ENCODE measurements around the gene LDHAL6B.

The LDHAL6B gene

GRCh38 chr15:59222906-59223550 is 16.4 kb downstream of the LDHAL6B start:
- DNase-seq (ENCODE audit: low spot score): no peak

GRCh38 chr15:59223736-59224135 is 17.1 kb downstream of the LDHAL6B start:
- ChIA-PET POLR2A (ENCODE audit: low non-redundant PET) (no interaction called here), CTCF (no interaction called here)
- TF ChIP-seq CTCF (conservative IDR thresholded peaks at IDR 0.05; ENCODE audit: low read depth): no peak
- DNase-seq (ENCODE audit: low spot score): no peak
- H3K27ac ChIP-seq: no peak overlapping the region

More at GRCh38 chr15:59222906-59223550, 16.4 kb downstream of the LDHAL6B start:
- ChIA-PET CTCF (no interaction called here), POLR2A (ENCODE audit: low non-redundant PET) (no interaction called here)
- TF ChIP-seq CTCF (conservative IDR thresholded peaks at IDR 0.05; ENCODE audit: low read depth): no peak
- H3K27ac ChIP-seq: no peak overlapping the region

- CTCF ChIA-PET: no interaction called here
- no peak for DNase-seq (ENCODE audit: low spot score)
- TF ChIP-seq CTCF (conservative IDR thresholded peaks at IDR 0.05; ENCODE audit: low read depth): no peak
- no peak overlapping the region for H3K27ac ChIP-seq
- POLR2A ChIA-PET (ENCODE audit: low non-redundant PET): no interaction called here
Measured at GRCh38 chr15:59224474-59224873, 17.8 kb downstream of the LDHAL6B start.

GRCh38 chr15:59227021-59227420 is 20.4 kb downstream of the LDHAL6B start:
- ChIA-PET CTCF (no interaction called here), POLR2A (ENCODE audit: low non-redundant PET) (no interaction called here)
- H3K27ac ChIP-seq: no peak overlapping the region
- no peak for TF ChIP-seq CTCF (conservative IDR thresholded peaks at IDR 0.05; ENCODE audit: low read depth)
- no peak for DNase-seq (ENCODE audit: low spot score)

GRCh38 chr15:59229015-59229414 is 22.4 kb downstream of the LDHAL6B start:
- no peak for DNase-seq (ENCODE audit: low spot score)
- POLR2A ChIA-PET (ENCODE audit: low non-redundant PET): no interaction called here
- H3K27ac ChIP-seq: peak overlapping the region; percentile 8
- CTCF ChIA-PET: no interaction called here
- TF ChIP-seq CTCF (conservative IDR thresholded peaks at IDR 0.05; ENCODE audit: low read depth): no peak

- CTCF ChIA-PET: no interaction called here
- no peak overlapping the region for H3K27ac ChIP-seq
- no peak for DNase-seq (ENCODE audit: low spot score)
- no peak for TF ChIP-seq CTCF (conservative IDR thresholded peaks at IDR 0.05; ENCODE audit: low read depth)
- POLR2A ChIA-PET (ENCODE audit: low non-redundant PET): no interaction called here
Measured at GRCh38 chr15:59229453-59229852, 22.8 kb downstream of the LDHAL6B start.
